Subcutaneous abdominal adipose tissue (tissue), 5 donors: ENCODE data around the gene CFAP57.
A peak's percentile ranks its signal among the peaks of the same experiment; 100 is the strongest.

Experiments used
- H3K27ac ChIP-seq: one replicate; pipeline ENCODE4 v1.7.0; 2013; ENCODE audit warnings: low read depth, mild to moderate bottlenecking, inconsistent platforms, low read length, moderate library complexity
- H3K27me3 ChIP-seq, 5 donors: one replicate each; pipeline ENCODE4 v1.7.0; 2013; ENCODE audit warnings: low read length in 5 of 5, inconsistent platforms in 1 of 5; ENCODE audit not compliant: control insufficient read depth in 5 of 5, insufficient read depth in 4 of 5
- H3K36me3 ChIP-seq, 5 donors: one replicate each; pipeline ENCODE4 v1.7.0; 2013; ENCODE audit warnings: low read length in 5 of 5; ENCODE audit not compliant: control insufficient read depth in 5 of 5, insufficient read depth in 5 of 5
- H3K4me1 ChIP-seq, 5 donors: one replicate each; pipeline ENCODE4 v1.7.0; 2013; ENCODE audit warnings: low read length in 5 of 5, mild to moderate bottlenecking in 3 of 5, moderate library complexity in 1 of 5; ENCODE audit not compliant: control insufficient read depth in 5 of 5, insufficient read depth in 5 of 5
- H3K4me3 ChIP-seq, 5 donors: one replicate each; pipeline ENCODE4 v1.7.0; 2013; ENCODE audit warnings: low read length in 5 of 5, low read depth in 1 of 5
- H3K9ac ChIP-seq, 5 donors: one replicate each; pipeline ENCODE4 v1.7.0; 2013; ENCODE audit warnings: low read length in 5 of 5, mild to moderate bottlenecking in 4 of 5, moderate library complexity in 3 of 5
- H3K9me3 ChIP-seq, 5 donors: one replicate each; pipeline ENCODE4 v1.7.0; 2013; ENCODE audit warnings: low read length in 5 of 5; ENCODE audit not compliant: control insufficient read depth in 5 of 5
- donor health status: healthy.
- donor health status: healthy.
- donor health status: healthy.
- donor health status: healthy.
- donor health status: healthy.

CFAP57 gene

GRCh38 chr1:43165765-43166164, 6.4 kb upstream of the CFAP57 start:
- no peaks in the 10 kb centered on the region for H3K9me3 ChIP-seq
- no peak overlapping the region for H3K27ac ChIP-seq
- no peak overlapping the region for H3K9ac ChIP-seq
- no peaks in the 10 kb centered on the region for H3K27me3 ChIP-seq
- no peaks in the 10 kb centered on the region for H3K4me1 ChIP-seq
- no peak overlapping the region for H3K4me3 ChIP-seq
- H3K36me3 ChIP-seq, result peaks cover 36 to 71% (median 61%) of the 10 kb centered on the region in 5 donors

GRCh38 chr1:43171312-43171875, 736 bp upstream of the CFAP57 start:
- Histone ChIP-seq H3K27me3 (peaks cover 0 to 5% (median 3%) of the 10 kb centered on the region in 5 donors), H3K27ac (peak overlapping the region; percentile 47), H3K36me3 (peaks cover 14 to 44% (median 31%) of the 10 kb centered on the region in 5 donors), H3K9me3 (no peaks in the 10 kb centered on the region), H3K4me1 (peaks cover 5 to 16% (median 15%) of the 10 kb centered on the region in 5 donors), H3K4me3 (peak overlapping the region; percentile 95 to 99 (median 96)), H3K9ac (peak overlapping the region; percentile 71 to 89 (median 82))

- Histone ChIP-seq H3K4me1 (peaks cover 5 to 16% (median 15%) of the 10 kb centered on the region in 5 donors), H3K27me3 (peaks cover 2 to 10% (median 7%) of the 10 kb centered on the region in 5 donors), H3K9ac (no peak overlapping the region), H3K27ac (peak overlapping the region; percentile 47), H3K4me3 (peak overlapping the region; percentile 95 to 99 (median 96)), H3K36me3 (peaks cover 14 to 32% (median 20%) of the 10 kb centered on the region in 5 donors), H3K9me3 (no peaks in the 10 kb centered on the region)
These were observed 420 bp downstream of the CFAP57 start for GRCh38 chr1:43172527-43172972.

- peaks cover 2 to 12% (median 7%) of the 10 kb centered on the region in 5 donors for H3K27me3 ChIP-seq
- peaks cover 0 to 9% (median 3%) of the 10 kb centered on the region in 5 donors for H3K36me3 ChIP-seq
- peaks cover 5 to 16% (median 15%) of the 10 kb centered on the region in 5 donors for H3K4me1 ChIP-seq
- no peak overlapping the region for H3K4me3 ChIP-seq
- no peaks in the 10 kb centered on the region for H3K9me3 ChIP-seq
- H3K9ac ChIP-seq, result no peak overlapping the region
- no peak overlapping the region for H3K27ac ChIP-seq
These were observed 2.7 kb downstream of the CFAP57 start for GRCh38 chr1:43174873-43175272.

GRCh38 chr1:43177691-43178090, 5.6 kb downstream of the CFAP57 start:
- no peak overlapping the region for H3K27ac ChIP-seq

GRCh38 chr1:43184388-43184787, 12.3 kb downstream of the CFAP57 start:
- H3K4me3 ChIP-seq, result no peak overlapping the region

More at GRCh38 chr1:43177691-43178090, 5.6 kb downstream of the CFAP57 start:
- H3K4me1 ChIP-seq, result peaks cover 0 to 3% (median 2%) of the 10 kb centered on the region in 5 donors
- no peak overlapping the region for H3K9ac ChIP-seq
- peaks cover 2 to 12% (median 7%) of the 10 kb centered on the region in 5 donors for H3K27me3 ChIP-seq
- no peak overlapping the region for H3K4me3 ChIP-seq
- H3K9me3 ChIP-seq, result no peaks in the 10 kb centered on the region
- no peaks in the 10 kb centered on the region for H3K36me3 ChIP-seq

GRCh38 chr1:43184995-43185394, 12.9 kb downstream of the CFAP57 start:
- Histone ChIP-seq H3K27me3 (no peaks in the 10 kb centered on the region), H3K9me3 (no peaks in the 10 kb centered on the region), H3K36me3 (no peaks in the 10 kb centered on the region), H3K4me1 (no peaks in the 10 kb centered on the region), H3K27ac (no peak overlapping the region), H3K9ac (no peak overlapping the region), H3K4me3 (no peak overlapping the region)

More at GRCh38 chr1:43184388-43184787, 12.3 kb downstream of the CFAP57 start:
- Histone ChIP-seq H3K36me3 (no peaks in the 10 kb centered on the region), H3K27me3 (no peaks in the 10 kb centered on the region), H3K9me3 (no peaks in the 10 kb centered on the region), H3K4me1 (no peaks in the 10 kb centered on the region), H3K27ac (no peak overlapping the region), H3K9ac (no peak overlapping the region)

GRCh38 chr1:43188106-43188505, 16.0 kb downstream of the CFAP57 start:
- no peaks in the 10 kb centered on the region for H3K36me3 ChIP-seq
- H3K4me1 ChIP-seq, result no peaks in the 10 kb centered on the region
- no peak overlapping the region for H3K27ac ChIP-seq
- H3K27me3 ChIP-seq, result no peaks in the 10 kb centered on the region
- no peak overlapping the region for H3K9ac ChIP-seq
- H3K9me3 ChIP-seq, result no peaks in the 10 kb centered on the region
- H3K4me3 ChIP-seq, result no peak overlapping the region

- Histone ChIP-seq H3K9me3 (peaks cover 0 to 4% (median 0%) of the 10 kb centered on the region in 5 donors), H3K9ac (no peak overlapping the region), H3K27ac (no peak overlapping the region), H3K4me1 (no peaks in the 10 kb centered on the region), H3K4me3 (no peak overlapping the region), H3K27me3 (no peaks in the 10 kb centered on the region), H3K36me3 (no peaks in the 10 kb centered on the region)
These were observed 22.4 kb downstream of the CFAP57 start for GRCh38 chr1:43194509-43194908.

- Histone ChIP-seq H3K4me3 (no peak overlapping the region), H3K36me3 (no peaks in the 10 kb centered on the region), H3K27ac (no peak overlapping the region), H3K4me1 (no peaks in the 10 kb centered on the region), H3K27me3 (no peaks in the 10 kb centered on the region), H3K9ac (no peak overlapping the region), H3K9me3 (peaks cover 0 to 4% (median 0%) of the 10 kb centered on the region in 5 donors)
These were observed 25.4 kb downstream of the CFAP57 start for GRCh38 chr1:43197343-43198127.
